NCI-H524 (cell line): Measurements from ENCODE around the gene RANBP3.
"Not testable (repeated sequence)": the region's sequence is repeated elsewhere in the genome, so short reads cannot be mapped to it uniquely, and the experiment has no call there.

Source experiments
- DNase-seq, 2 experiments: peaks; one replicate each; lab custom pipeline; 2025; lab: John Stamatoyannopoulos, UW

The RANBP3 gene

GRCh38 chr19:5966215-5966614 is 11.7 kb downstream of the RANBP3 start:
- no peak for DNase-seq

- no peak for DNase-seq
Measured at GRCh38 chr19:5964816-5965565, 12.9 kb downstream of the RANBP3 start.

GRCh38 chr19:5963855-5964254 is 14.1 kb downstream of the RANBP3 start:
- no peak for DNase-seq

- not testable (repeated sequence) for DNase-seq
Measured at GRCh38 chr19:5963259-5963658, 14.7 kb downstream of the RANBP3 start.

- DNase-seq: peak in 1 of 2 experiments; percentile 10
Measured at GRCh38 chr19:5961969-5962945, 15.7 kb downstream of the RANBP3 start.

- not testable (repeated sequence) for DNase-seq
Measured at GRCh38 chr19:5961641-5961968, 16.3 kb downstream of the RANBP3 start.

GRCh38 chr19:5960005-5961001 is 17.6 kb downstream of the RANBP3 start:
- no peak for DNase-seq

- no peak for DNase-seq
Measured at GRCh38 chr19:5959260-5960004, 18.5 kb downstream of the RANBP3 start.

GRCh38 chr19:5958851-5959122 is 19.2 kb downstream of the RANBP3 start:
- DNase-seq: no peak

- DNase-seq: peak; percentile 10 to 21
Measured at GRCh38 chr19:5958074-5958850, 19.7 kb downstream of the RANBP3 start.

- no peak for DNase-seq
Measured at GRCh38 chr19:5957170-5957569, 20.8 kb downstream of the RANBP3 start.

- no peak for DNase-seq
Measured at GRCh38 chr19:5956728-5957127, 21.2 kb downstream of the RANBP3 start.

- DNase-seq: no peak
Measured at GRCh38 chr19:5956323-5956722, 21.6 kb downstream of the RANBP3 start.

- DNase-seq: no peak
Measured at GRCh38 chr19:5955636-5955935, 22.4 kb downstream of the RANBP3 start.

- no peak for DNase-seq
Measured at GRCh38 chr19:5954293-5954692, 23.6 kb downstream of the RANBP3 start.

GRCh38 chr19:5953680-5954213 is 24.2 kb downstream of the RANBP3 start:
- DNase-seq: no peak

- no peak for DNase-seq
Measured at GRCh38 chr19:5953030-5953589, 24.8 kb downstream of the RANBP3 start.

- DNase-seq: no peak
Measured at GRCh38 chr19:5952193-5953029, 25.5 kb downstream of the RANBP3 start.

- DNase-seq: no peak
Measured at GRCh38 chr19:5951338-5951861, 26.5 kb downstream of the RANBP3 start.
